Erythroblast (primary cell): Measurements from ENCODE around the gene NSUN3.
"Not testable (repeated sequence)": the region's sequence is repeated elsewhere in the genome, so short reads cannot be mapped to it uniquely, and the experiment has no call there.

Source experiments
- GATA1 ChIP-seq: IDR thresholded peaks from 2 replicates; pipeline ENCODE4 v1.6.1; 2011; ENCODE audit warnings: low read depth, mild to moderate bottlenecking, control low read depth, low read length, moderate library complexity
- POLR2A ChIP-seq: IDR thresholded peaks from 2 replicates; pipeline ENCODE4 v1.6.1; 2011; ENCODE audit warnings: mild to moderate bottlenecking, low read length

GRCh38 chr3:94044100-94044936 lies 18.5 kb upstream of the NSUN3 start:
- TF ChIP-seq POLR2A, GATA1: not testable (repeated sequence)
